ENCODE data around the gene CDKAL1.

GRCh38 chr6:20907486-20908071, 373.3 kb downstream of the CDKAL1 start:
- TF ChIP-seq, protein P1, sequence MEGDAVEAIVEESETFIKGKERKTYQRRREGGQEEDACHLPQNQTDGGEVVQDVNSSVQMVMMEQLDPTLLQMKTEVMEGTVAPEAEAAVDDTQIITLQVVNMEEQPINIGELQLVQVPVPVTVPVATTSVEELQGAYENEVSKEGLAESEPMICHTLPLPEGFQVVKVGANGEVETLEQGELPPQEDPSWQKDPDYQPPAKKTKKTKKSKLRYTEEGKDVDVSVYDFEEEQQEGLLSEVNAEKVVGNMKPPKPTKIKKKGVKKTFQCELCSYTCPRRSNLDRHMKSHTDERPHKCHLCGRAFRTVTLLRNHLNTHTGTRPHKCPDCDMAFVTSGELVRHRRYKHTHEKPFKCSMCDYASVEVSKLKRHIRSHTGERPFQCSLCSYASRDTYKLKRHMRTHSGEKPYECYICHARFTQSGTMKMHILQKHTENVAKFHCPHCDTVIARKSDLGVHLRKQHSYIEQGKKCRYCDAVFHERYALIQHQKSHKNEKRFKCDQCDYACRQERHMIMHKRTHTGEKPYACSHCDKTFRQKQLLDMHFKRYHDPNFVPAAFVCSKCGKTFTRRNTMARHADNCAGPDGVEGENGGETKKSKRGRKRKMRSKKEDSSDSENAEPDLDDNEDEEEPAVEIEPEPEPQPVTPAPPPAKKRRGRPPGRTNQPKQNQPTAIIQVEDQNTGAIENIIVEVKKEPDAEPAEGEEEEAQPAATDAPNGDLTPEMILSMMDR (IDR thresholded peaks at IDR 0.05), result no peak
- no peak for TF ChIP-seq POLR2A (IDR thresholded peaks at IDR 0.05)
